Measurements from ENCODE around the gene GNG7. TPM values are rescaled to one million over a fixed set of nuclear protein-coding genes. Genes with fewer than 3 reads are reported as not detected.

Gene GNG7
- total RNA-seq, 6 experiments from 2014 or later = 1.3 to 3.7 (median 2.3) TPM

- peak overlapping the region; percentile 41 to 69 (median 58) for H3K4me3 ChIP-seq
- H3K4me1 ChIP-seq = peaks cover 0 to 28% (median 6%) of the 10 kb centered on the region in 4 donors
- WGBS (ENCODE audit: insufficient coverage, low coverage, low lambda C conversion rate, missing lambda C conversion rate) = 4% methylated on average over 42 of the region's 62 CpGs
- ATAC-seq (peak; percentile 36 to 69 (median 56)), DNase-seq (peak; percentile 64 to 73 (median 68))
- H3K27me3 ChIP-seq = no peaks in the 10 kb centered on the region
- H3K27ac ChIP-seq = no peak overlapping the region
- no peaks in the 10 kb centered on the region for H3K9me3 ChIP-seq
- no peak for TF ChIP-seq POLR2A (IDR thresholded peaks at IDR 0.05)
- TF ChIP-seq CTCF (IDR thresholded peaks at IDR 0.05) = no peak
- no peaks in the 10 kb centered on the region for H3K36me3 ChIP-seq
- intact Hi-C loops (cut with DNase I) = no loop called here
These were observed 240.5 kb downstream of the GNG7 start for GRCh38 chr19:2461751-2462634.

Small RNA genes lying within 50 kb of the gene (microRNA-seq; reads per million reads assigned to microRNA genes)
- gene MIR7850 = 0.64 to 1.4 reads per million in 2 donors

Small RNA genes lying within 50 kb of the gene (small RNA-seq; reads per million reads assigned to genes)
- 0 reads per million in 2 experiments for gene MIR7850
- 0 reads per million in 2 experiments for gene RN7SL121P
- 0 reads per million in 2 experiments for gene RNU6-993P

Other genes with a start within 250 kb of the GNG7 start
- 10 to 100 TPM in 1 of 6 experiments, 1 to 10 TPM in 5; 4.6 to 11.6 (median 7.1) TPM for gene LMNB2, start 245.7 kb downstream of the GNG7 start, total RNA-seq
- gene GADD45B, start 226.6 kb downstream of the GNG7 start, total RNA-seq = 100 to 1,000 TPM in 4 of 6 experiments, 10 to 100 TPM in 2; 39.0 to 176 (median 127) TPM
- 1 to 10 TPM in 1 of 6 experiments, under 1 TPM in 1, not detected in 4; 0.19 to 1.6 TPM for gene DIRAS1, start 18.7 kb upstream of the GNG7 start, total RNA-seq
- 10 to 100 TPM; 13.5 to 29.5 (median 19.6) TPM for gene SLC39A3, start 37.3 kb upstream of the GNG7 start, total RNA-seq
- 10 to 100 TPM; 21.5 to 41.7 (median 23.7) TPM for gene SGTA, start 80.6 kb upstream of the GNG7 start, total RNA-seq
- gene THOP1, start 82.8 kb upstream of the GNG7 start, total RNA-seq = 10 to 100 TPM; 25.5 to 61.8 (median 33.0) TPM
- gene ZNF554, start 117.2 kb upstream of the GNG7 start, total RNA-seq = 1 to 10 TPM; 1.4 to 2.5 (median 1.9) TPM
- gene ZNF555, start 138.8 kb upstream of the GNG7 start, total RNA-seq = 1 to 10 TPM in 5 of 6 experiments, under 1 TPM in 1; 0.87 to 2.6 (median 2.1) TPM
- not detected for gene ZNF556, start 164.6 kb upstream of the GNG7 start, total RNA-seq
- 1 to 10 TPM in 5 of 6 experiments, under 1 TPM in 1; 0.98 to 2.9 (median 1.7) TPM for gene ZNF57, start 198.2 kb upstream of the GNG7 start, total RNA-seq
- 1 to 10 TPM; 1.1 to 1.5 (median 1.3) TPM for gene ZNF77, start 242.3 kb upstream of the GNG7 start, total RNA-seq

Measured in right lobe of liver (tissue), 6 donors.